Gastrocnemius medialis (tissue), 4 donors: ENCODE measurements around the gene RERE.

Experiments
- CTCF ChIP-seq, 5 experiments: fragments of 450-650 bp in 3 of 5; fragments of 200-600 bp in 2 of 5; sonication (generic) in 2 of 5; IDR thresholded peaks in 4 of 5; conservative IDR thresholded peaks in 1 of 5; 1 replicate in 4 of 5; 2 replicates in 1 of 5; pipeline ENCODE4 v1.5.1; 2016 to 2019; ENCODE audit warnings: antibody characterized with exemption in 5 of 5, mild to moderate bottlenecking in 3 of 5, moderate library complexity in 3 of 5
- POLR2A ChIP-seq, 2 donors: fragments of 450-650 bp; IDR thresholded peaks; one replicate each; pipeline ENCODE4 v1.6.1; 2017; ENCODE audit warnings: antibody characterized with exemption in 2 of 2, mild to moderate bottlenecking in 2 of 2, moderate library complexity in 2 of 2

DNA sequence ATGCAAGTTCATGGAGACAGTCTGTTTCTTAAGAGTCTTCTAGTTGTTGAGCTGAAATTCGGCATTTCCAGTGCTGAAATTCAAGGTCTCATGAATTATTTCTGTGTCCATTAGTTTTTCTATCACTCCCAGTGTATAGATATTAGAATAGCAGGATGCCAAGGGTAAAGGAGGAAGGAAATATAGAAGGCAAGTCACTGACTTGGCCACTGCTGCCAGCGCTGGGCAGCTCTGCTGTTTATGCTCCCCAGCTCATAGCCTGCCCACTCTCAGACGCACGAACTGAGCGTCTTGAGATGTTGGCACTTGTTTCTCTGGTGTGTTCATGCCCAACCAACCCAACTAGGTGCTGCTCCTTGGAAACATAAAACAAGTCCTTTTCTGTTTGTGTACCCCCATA lies 389.5 kb downstream of the RERE start:
- no peak for TF ChIP-seq CTCF (IDR thresholded peaks at IDR 0.05 in 4 of 5, conservative IDR thresholded peaks at IDR 0.05 in 1 of 5)
- no peak for TF ChIP-seq POLR2A (IDR thresholded peaks at IDR 0.05)
